Measurements from ENCODE around the gene WDHD1.
"Not testable (repeated sequence)": the region's sequence is repeated elsewhere in the genome, so short reads cannot be mapped to it uniquely, and the experiment has no call there.

WDHD1 gene

GRCh38 chr14:55047301-55048053, 20.6 kb upstream of the WDHD1 start:
- DNase-seq, result no peak

- no peak for DNase-seq
Measured at GRCh38 chr14:55045087-55045486, 18.2 kb upstream of the WDHD1 start.

- no peak for DNase-seq
Measured at GRCh38 chr14:55043528-55043927, 16.6 kb upstream of the WDHD1 start.

- DNase-seq, result no peak
Measured at GRCh38 chr14:55038708-55039107, 11.8 kb upstream of the WDHD1 start.

GRCh38 chr14:55037995-55038394, 11.1 kb upstream of the WDHD1 start:
- DNase-seq, result not testable (repeated sequence)

GRCh38 chr14:55031190-55031589, 4.3 kb upstream of the WDHD1 start:
- no peak for DNase-seq

- no peak for DNase-seq
Measured at GRCh38 chr14:55028476-55028875, 1.6 kb upstream of the WDHD1 start.

GRCh38 chr14:55028066-55028465, 1.2 kb upstream of the WDHD1 start:
- no peak for DNase-seq

GRCh38 chr14:55026441-55026792, 482 bp downstream of the WDHD1 start:
- no peak for DNase-seq

- DNase-seq, result no peak
Measured at GRCh38 chr14:55025948-55026347, 951 bp downstream of the WDHD1 start.

- DNase-seq, result not testable (repeated sequence)
Measured at GRCh38 chr14:55024365-55024764, 2.5 kb downstream of the WDHD1 start.

GRCh38 chr14:55019968-55020554, 6.8 kb downstream of the WDHD1 start:
- no peak for DNase-seq

- no peak for DNase-seq
Measured at GRCh38 chr14:55015006-55015405, 11.9 kb downstream of the WDHD1 start.

GRCh38 chr14:55005071-55005470, 21.8 kb downstream of the WDHD1 start:
- DNase-seq, result no peak

GRCh38 chr14:55000381-55000780, 26.5 kb downstream of the WDHD1 start:
- no peak for DNase-seq

GRCh38 chr14:54985156-54985555, 41.7 kb downstream of the WDHD1 start:
- DNase-seq, result no peak

- DNase-seq, result no peak
Measured at GRCh38 chr14:54981698-54982097, 45.2 kb downstream of the WDHD1 start.

GRCh38 chr14:54979039-54979438, 47.9 kb downstream of the WDHD1 start:
- no peak for DNase-seq

- no peak for DNase-seq
Measured at GRCh38 chr14:54976316-54976715, 50.6 kb downstream of the WDHD1 start.

- no peak for DNase-seq
Measured at GRCh38 chr14:54975856-54976255, 51.0 kb downstream of the WDHD1 start.

- DNase-seq, result no peak
Measured at GRCh38 chr14:54974788-54975414, 52.0 kb downstream of the WDHD1 start.

- DNase-seq, result no peak
Measured at GRCh38 chr14:54967496-54967895, 59.4 kb downstream of the WDHD1 start.

GRCh38 chr14:54955143-54955542, 71.8 kb downstream of the WDHD1 start:
- no peak for DNase-seq

GRCh38 chr14:54953609-54954008, 73.3 kb downstream of the WDHD1 start:
- not testable (repeated sequence) for DNase-seq
